NCI-H526 treated with DMSO at 0.1 percent for 48 hours (cell line): ENCODE measurements around the gene FOXK1.
"Not testable (repeated sequence)": the region's sequence is repeated elsewhere in the genome, so short reads cannot be mapped to it uniquely, and the experiment has no call there.

Experiments
- DNase-seq: peaks from one replicate; lab custom pipeline; 2025; lab: John Stamatoyannopoulos, UW

FOXK1 gene

GRCh38 chr7:4786015-4786414 lies 103.9 kb downstream of the FOXK1 start:
- DNase-seq, result no peak

DNA sequence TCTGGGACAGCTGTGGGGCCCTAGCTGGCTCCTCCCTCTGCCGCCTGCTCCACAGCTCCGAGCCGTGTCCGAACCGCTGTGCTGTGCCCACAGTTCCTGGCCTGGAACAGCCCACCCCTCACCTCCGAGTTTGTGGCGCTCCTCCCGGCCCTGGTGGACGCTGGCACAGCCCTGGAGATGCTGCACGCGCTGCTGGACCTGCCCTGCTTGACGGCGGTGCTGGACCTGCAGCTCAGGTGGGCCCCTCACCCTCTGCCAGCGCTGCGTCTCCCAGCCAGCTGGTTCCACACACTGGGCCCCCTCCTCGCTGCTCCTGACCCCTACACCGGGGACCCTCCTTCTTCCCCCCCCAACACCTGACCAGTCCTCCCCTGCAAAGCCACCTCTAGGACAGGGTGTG lies 105.4 kb downstream of the FOXK1 start:
- DNase-seq, result no peak

- no peak for DNase-seq
Measured at GRCh38 chr7:4787947-4788626, 106.0 kb downstream of the FOXK1 start.

DNA sequence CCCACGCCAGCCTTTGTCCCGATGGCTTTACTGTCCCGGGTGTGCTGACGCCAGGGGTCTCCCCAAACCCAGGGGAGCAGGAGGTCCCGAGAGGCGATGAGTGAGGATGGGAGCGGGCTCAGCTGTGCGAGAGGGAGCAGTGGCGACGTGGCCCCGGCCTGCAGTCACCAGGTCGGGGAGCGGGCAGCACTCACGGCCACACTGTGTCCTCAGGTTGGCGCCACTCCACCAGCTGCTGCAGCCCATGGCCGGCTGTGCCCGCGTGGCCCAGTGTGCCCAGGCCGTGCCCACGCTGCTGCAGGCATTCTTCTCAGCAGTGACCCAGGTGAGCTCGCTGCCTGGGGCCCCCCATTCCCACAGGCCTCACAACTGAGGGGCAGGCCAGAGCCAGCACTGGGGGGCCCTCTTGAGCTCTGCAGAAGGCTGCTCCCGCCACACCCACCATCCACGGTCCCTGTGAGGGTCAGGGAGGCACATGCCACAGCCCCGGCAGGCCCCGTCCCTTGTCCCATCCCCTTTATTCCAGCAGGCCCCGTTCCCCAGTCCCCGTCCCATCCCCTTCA lies 106.6 kb downstream of the FOXK1 start:
- DNase-seq, result no peak

DNA sequence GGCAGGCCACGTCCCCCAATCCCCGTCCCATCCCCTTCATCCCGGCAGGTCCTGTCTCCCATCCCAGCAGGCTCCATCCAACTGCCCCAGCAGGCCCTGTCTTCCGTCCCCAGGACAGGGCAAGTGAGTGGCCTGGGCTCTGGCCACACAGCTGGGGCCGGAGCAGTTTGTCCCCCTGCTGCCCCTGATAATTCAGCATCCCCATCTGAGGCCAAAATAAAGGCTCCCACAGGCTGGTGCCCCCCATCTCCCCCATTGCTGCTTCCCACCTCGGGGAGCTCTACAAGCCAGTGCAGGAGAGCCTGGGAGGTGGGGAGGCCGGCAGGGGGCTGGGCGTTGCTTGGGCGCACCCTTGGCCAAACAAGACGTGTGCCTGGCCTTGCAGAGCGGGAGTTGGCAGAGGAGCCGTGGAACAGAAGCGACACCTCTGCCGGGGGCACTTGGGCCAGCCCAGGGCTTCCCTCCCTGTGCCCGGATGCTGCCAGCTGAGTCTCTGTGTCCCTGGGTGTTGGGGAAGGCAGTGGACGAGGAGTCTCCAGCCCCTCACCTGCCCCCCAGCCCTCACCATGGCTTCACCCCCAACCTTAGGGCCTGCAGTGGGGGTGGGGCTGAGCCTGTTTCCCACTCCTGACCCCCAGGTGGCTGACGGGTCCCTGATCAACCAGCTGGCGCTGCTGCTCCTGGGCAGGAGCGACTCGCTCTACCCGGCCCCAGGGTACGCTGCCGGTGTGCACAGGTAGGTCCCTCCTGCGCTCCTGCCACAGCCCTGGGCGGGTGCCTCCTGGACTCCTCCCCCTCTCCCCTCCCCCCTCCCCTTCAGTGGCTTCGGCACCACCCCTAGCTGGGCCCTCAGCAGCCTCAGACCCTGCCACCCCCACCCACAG lies 107.3 kb downstream of the FOXK1 start:
- DNase-seq, result no peak

- DNase-seq, result no peak
Measured at GRCh38 chr7:4790078-4790465, 108.0 kb downstream of the FOXK1 start.

GRCh38 chr7:4790516-4790991 lies 108.5 kb downstream of the FOXK1 start:
- no peak for DNase-seq

GRCh38 chr7:4791101-4791737 lies 109.1 kb downstream of the FOXK1 start:
- DNase-seq, result no peak

DNA sequence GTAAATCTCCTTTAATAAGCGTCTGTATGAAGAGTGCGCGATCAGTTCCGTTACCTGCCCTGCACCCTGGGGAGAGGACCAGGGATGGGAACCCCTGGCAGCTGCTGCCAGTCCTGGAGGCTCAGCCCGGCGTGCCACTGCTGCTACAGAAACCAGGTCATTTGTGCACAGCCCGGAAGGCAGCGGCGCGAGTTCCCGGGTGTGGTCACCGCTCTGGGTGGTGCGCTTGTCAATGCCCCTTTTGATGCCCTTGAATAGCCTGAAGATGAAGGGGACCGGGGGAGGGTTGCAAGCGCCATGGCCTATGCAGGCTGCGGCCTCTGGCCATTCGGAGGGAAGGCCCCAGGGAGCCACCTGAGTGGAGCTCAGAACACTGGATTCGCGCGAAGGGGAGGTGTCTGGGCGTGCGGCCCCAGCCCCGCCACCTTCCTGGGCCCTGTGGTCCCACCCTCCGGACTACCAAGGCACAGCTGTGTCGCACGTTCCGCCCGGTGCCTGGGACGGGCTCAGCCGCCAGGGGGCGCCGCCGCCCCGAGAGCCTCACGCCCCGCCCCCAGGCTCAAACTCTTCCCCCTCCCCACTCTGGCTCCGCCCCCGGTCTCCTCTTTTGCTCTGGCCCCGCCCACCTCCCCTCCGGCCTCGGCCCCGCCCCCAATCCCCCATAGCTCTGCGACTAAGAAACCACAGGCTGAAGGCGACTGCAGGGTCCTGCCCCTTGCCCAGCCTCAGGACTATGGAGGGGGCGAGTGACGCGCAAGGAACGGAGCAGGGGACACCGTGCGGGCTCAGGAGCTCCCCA lies 109.8 kb downstream of the FOXK1 start:
- DNase-seq, result no peak

DNA sequence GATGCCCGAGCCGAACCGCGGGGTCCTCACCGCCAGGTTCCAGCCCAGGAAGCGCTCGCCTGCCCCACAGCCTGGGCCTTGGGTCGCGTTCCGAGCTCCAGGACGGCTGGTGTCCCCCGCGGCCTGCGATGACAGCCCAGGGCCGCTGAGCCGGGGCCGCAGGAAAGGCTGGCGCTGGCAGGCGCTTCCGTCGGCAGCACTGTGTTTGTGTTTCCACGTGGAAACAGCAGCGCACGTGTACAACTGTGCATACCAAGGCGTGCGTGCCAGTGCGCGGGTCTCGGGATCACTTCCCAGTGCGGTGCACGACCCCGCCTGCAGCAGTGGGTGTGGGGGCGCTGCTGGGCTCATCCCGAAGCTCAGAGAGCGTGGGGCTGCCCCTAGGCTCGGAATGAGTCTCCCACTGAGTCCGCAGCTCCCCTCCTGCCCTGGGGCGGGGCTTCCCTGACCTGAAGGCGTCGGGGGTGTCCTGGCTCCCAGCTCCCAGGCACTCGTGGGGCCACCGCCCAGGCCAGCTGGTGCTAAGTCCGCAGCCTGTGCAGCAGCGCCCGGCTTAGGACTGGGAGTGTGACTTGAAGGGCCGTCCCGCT lies 110.5 kb downstream of the FOXK1 start:
- DNase-seq, result no peak

GRCh38 chr7:4793385-4793993 lies 111.4 kb downstream of the FOXK1 start:
- DNase-seq, result not testable (repeated sequence)

DNA sequence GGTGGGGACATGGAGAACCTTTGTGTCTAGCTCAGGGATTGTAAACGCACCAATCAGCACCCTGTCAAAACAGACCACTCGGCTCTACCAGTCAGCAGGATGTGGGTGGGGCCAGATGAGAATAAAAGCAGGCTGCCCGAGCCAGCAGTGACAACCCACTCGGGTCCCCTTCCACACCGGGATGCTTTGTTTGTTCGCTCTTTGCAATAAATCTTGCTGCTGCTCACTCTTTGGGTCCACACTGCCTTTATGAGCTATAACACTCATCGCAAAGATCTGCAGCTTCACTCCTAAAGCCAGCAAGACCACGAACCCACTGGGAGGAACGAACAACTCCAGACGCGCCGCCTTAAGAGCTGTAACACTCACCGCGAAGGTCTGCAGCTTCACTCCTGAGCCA lies 112.1 kb downstream of the FOXK1 start:
- DNase-seq, result not testable (repeated sequence)

- DNase-seq, result no peak
Measured at GRCh38 chr7:4794591-4795350, 112.7 kb downstream of the FOXK1 start.

DNA sequence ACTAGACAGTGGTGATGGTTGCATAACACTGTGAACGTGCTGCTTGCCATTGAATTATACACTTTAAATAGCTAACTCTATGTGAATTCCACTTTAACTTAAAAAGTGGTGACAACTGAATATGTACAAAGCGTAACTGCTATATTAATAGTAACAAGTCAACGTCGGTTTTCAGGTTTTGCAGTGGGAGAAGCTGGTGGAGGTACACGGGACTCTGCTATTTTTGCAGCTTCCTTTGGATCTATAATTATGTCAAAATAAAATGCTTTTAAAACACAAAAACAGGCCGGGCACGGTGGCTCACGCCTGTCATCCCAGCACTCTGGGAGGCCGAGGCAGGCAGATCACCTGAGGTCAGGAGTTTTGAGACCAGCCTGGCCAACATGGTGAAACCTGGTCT lies 114.4 kb downstream of the FOXK1 start:
- no peak for DNase-seq

- no peak for DNase-seq
Measured at GRCh38 chr7:4797858-4798705, 116.0 kb downstream of the FOXK1 start.

DNA sequence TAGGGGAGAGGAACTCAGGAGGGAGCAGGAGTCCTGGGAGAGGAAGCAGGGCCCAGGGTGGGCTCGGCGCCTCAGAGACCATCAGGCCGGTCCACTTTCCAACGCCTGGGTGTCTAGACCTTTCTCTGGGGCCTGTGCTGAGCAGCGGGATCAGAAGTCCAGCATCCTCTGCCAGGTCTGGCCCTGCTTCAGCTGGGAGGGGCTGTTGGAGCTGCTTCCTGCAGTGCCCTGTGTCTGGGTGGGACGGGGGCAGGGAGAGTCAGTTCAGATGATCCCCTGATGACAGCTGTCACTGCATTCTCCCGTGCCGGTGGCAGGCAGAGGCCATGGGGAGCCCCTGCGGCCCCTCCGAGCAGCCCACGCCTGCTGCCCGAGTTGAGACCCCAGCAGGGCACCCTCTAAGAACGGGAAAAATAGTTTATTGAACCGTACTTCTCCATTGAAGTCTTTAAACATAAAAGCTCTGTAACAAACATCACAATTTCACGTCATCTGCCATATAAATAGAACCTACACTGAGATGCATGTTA lies 116.7 kb downstream of the FOXK1 start:
- no peak for DNase-seq

DNA sequence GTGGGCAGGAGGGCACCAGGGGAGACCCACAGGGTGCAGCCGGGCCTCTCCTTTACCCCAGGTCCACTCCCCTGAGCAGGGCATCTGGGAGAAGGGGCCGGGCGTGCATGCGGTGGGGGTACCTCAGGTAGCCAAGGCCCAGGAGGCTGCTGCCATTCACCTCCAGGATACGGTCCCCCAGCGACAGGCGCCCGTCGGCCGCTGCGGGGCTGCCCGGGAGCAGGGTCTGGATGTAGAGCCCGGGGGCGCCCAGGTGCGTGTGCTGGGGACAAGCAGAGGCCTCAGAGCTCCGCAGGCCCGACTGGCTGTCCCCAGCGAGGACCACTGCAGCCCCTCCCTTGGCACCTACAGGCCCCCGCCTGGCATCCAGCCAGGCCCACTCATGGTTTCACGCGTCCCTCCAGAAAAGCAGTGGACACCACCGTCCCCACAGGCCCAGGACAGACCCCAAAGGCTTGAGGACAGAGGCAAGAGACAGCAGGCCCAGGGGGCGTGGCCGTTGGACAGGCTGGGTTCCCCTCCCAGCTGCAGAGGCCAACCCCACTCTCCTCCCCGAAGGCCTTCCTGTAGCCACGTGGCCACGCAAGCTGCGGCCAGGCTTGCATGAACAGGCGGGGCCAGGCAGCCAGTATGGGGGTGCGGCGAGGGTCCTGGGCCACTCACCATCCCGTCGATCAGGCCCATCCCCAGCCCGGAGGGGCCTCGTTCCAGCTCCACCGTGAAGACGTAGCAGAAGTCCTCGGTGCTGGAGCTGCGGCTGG lies 117.6 kb downstream of the FOXK1 start:
- no peak for DNase-seq

- no peak for DNase-seq
Measured at GRCh38 chr7:4800487-4800886, 118.4 kb downstream of the FOXK1 start.
